Muscle of arm (tissue), 12 donors: ENCODE measurements around the gene TMEM150A. TPM values are rescaled to one million over a fixed set of nuclear protein-coding genes. Genes with fewer than 3 reads are reported as not detected.
A peak's percentile ranks its signal among the peaks of the same experiment; 100 is the strongest.
"Not testable (repeated sequence)": the region's sequence is repeated elsewhere in the genome, so short reads cannot be mapped to it uniquely, and the experiment has no call there.

Source experiments
- DNase-seq: peaks from one replicate; pipeline ENCODE4 v3.0.0-alpha.2; 2013
- polyA plus RNA-seq, 12 donors: library from polyadenylated mRNA; unstranded; fragments of 120-200 nt; gene quantifications; one replicate each; pipeline ENCODE4 v1.2.1, GENCODE V29; 2013; ENCODE audit not compliant: insufficient read length in 12 of 12

The TMEM150A gene
- polyA plus RNA-seq, 12 donors: 7.3 to 25.4 (median 8.8) TPM; not detected in 1

GRCh38 chr2:85613717-85614515, 11.4 kb upstream of the TMEM150A start:
- no peak for DNase-seq

DNA sequence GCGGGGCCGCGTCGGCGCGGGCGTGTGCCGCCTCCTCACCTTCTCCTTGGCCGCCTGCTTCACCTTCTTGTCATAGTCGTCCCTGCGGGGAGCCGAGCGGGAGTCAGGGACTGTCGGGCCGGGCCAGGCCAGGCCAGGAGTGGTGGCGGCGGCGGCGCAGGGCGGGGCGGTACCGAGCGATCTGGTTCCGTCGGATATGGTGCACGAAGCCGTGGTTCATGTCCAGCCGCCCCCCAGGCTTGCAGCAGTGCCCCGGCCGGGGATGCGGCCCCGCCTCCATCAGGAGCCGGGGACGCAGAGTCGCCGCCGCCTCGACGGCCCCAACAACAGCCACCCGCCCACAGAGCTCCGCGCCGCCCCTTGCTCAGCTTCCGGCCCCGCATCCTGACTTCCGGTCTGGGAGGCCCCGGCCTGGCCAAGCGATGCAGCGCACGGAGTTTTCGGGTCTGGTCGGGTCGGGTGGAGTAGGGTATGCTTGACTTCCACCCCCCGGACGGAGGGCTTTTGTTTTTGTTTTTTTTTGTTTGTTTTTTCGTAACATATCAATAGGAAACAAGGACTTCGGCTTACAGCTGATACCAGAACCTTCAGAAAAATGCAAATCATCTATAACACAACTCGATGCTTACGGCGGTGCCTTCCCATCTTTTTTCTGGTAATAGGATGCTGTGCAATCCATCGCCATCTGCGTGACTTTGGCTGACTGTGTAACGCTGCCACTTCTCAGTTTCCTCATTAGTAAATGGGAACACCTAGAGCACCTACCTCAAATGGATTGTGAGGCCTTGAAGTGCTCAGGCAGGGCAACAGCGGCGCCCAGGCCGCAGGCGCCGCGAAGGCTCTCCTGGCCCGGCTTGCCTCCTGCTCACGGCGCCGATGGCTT, 9.4 kb upstream of the TMEM150A start, which contains the start of gene C2orf68:
Gene C2orf68, minus strand, starts transcription at position 362 of the 883 bp plus-strand sequence. Its CDS starts 82 bp downstream, at position 280.
- peak; percentile 94 for DNase-seq

- no peak for DNase-seq
Observed at GRCh38 chr2:85611217-85611704, 8.8 kb upstream of the TMEM150A start.

GRCh38 chr2:85607268-85608215, 5.0 kb upstream of the TMEM150A start:
- DNase-seq: no peak

- DNase-seq: no peak
Observed at GRCh38 chr2:85606116-85606455, 3.6 kb upstream of the TMEM150A start.

DNA sequence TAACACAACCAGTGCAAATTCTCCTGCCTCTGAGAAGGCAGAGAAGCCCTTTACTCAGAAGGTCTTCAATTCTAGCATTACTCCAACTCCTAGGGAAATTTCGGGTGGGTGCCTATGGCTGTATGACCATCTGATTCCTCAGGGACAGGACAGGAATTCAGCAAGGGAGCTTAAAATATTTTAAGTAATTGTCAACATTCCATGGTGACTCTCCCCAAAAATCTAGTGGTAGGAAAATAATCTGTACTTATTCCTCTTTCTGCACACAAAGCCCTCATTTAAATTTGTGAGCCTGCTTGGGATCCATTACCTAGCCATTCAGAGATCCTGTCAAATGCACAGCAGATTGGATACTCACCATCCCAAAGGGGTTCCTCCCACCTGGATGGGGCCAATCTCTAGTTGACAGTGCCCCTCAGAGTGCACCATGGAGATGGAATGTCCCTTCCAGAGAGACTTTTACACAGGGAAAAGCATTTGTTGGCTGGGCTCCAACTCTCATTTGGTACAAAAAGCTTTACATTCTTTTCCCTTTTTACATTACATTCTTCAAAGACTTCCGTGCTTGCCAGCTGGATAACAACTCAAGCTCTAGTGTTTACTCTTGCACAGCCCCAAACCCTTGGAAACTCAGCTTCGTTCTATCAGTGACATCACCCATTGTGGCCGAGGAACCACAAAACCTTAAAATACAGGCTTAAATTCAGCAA, 3.1 kb upstream of the TMEM150A start:
- DNase-seq: no peak

GRCh38 chr2:85604568-85605339, 2.3 kb upstream of the TMEM150A start:
- no peak for DNase-seq

- DNase-seq: not testable (repeated sequence)
Observed at GRCh38 chr2:85604133-85604444, 1.6 kb upstream of the TMEM150A start.

DNA sequence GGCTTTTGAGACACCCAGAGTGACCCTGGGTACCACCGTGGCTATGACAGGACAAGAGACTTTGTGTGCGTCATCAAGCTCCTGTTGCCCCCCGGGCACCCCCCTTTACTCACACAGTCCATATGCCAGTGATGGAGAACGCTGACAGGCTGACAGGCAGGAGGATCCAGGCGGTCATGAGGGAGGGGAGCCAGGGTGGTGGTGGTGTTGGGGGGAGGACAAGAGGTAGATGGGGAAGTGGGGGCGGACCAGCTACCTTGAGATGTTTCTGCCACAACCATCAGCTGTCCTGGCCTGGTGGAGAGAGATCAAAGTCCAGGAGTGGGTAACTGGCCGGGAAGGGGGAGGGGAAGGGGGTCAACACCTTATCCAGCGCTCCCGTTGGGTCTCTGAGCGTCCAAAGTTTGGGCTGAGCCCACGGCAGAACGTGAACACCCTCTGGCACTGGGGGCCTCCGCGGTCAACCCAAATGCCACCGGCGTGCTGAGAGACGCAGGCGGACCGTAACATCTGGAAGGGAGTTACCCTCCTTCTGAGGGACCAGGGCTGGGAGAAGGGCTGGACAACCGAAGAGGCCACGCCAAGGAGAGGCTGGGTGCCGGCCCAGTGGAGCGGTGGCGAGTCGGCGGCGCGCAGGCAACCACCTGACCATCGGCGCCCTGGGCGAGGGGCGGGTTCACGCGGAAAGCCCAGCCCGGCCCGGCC, 575 bp downstream of the TMEM150A start:
- no peak for DNase-seq

- DNase-seq: no peak
Observed at GRCh38 chr2:85600951-85601770, 1.3 kb downstream of the TMEM150A start.

GRCh38 chr2:85600235-85600575, 2.3 kb downstream of the TMEM150A start:
- DNase-seq: no peak

GRCh38 chr2:85599468-85600234, 2.8 kb downstream of the TMEM150A start:
- DNase-seq: no peak

- no peak for DNase-seq
Observed at GRCh38 chr2:85598594-85599340, 3.7 kb downstream of the TMEM150A start.

DNA sequence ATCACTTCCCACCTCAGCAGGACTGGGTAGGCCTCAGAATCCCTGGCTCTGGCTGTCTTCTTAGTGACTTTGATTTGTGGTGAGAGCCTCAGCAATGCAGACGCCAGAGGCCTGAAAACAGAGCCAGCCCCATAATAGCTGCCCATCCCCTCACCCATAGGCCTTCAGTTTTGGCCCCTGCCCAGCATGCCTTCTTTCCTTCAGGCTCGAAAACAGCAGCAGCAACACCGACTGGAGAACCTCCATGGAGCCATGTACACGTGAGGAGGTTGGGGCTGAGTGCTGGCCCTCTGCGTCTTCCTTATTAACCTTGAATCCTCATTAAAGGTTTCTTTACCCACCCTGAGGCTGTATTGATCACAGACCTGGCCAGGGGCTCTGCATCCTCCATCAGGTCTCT, 5.3 kb downstream of the TMEM150A start:
- no peak for DNase-seq

- no peak for DNase-seq
Observed at GRCh38 chr2:85596486-85597143, 5.9 kb downstream of the TMEM150A start.

- no peak for DNase-seq
Observed at GRCh38 chr2:85596026-85596333, 6.5 kb downstream of the TMEM150A start.
